HEK293 (cell line): Measurements from ENCODE around the gene CCDC57.

ENCODE experiments used
- CTCF ChIA-PET: fragments of 350-600 bp; formaldehyde crosslinking; extraction: SDS; loops from one replicate; lab custom pipeline; 2021; ENCODE audit warnings: antibody characterized with exemption; lab: Yijun Ruan, JAX
- POLR2A ChIA-PET: fragments of 300-600 bp; formaldehyde crosslinking; extraction: SDS; loops from one replicate; lab custom pipeline; 2020; ENCODE audit warnings: antibody characterized with exemption, inconsistent platforms; lab: Yijun Ruan, JAX
- H3K27ac ChIP-seq: fragments of 200-500 bp; sonication (Bioruptor generic); 2 replicates; pipeline ENCODE4 v1.5.1; 2014; ENCODE audit warnings: low read depth, low read length, control low read depth, inconsistent platforms; ENCODE audit errors: extremely low read depth
- H3K36me3 ChIP-seq, 2 experiments: fragments of 200-500 bp in 1 of 2; sonication (Bioruptor generic) in 1 of 2; 1 replicate in 1 of 2; 2 replicates in 1 of 2; pipeline ENCODE4 v1.5.1; 2014 to 2017; ENCODE audit warnings: inconsistent platforms in 2 of 2, low read length in 2 of 2; ENCODE audit not compliant: control insufficient read depth in 2 of 2, insufficient read depth in 1 of 2
- H3K4me1 ChIP-seq: fragments of 200-500 bp; sonication (Bioruptor generic); 2 replicates; pipeline ENCODE4 v1.5.1; 2014; ENCODE audit warnings: mild to moderate bottlenecking, low read length, inconsistent platforms; ENCODE audit not compliant: control insufficient read depth, insufficient read depth
- H3K4me3 ChIP-seq: 2 replicates; pipeline ENCODE4 v1.5.1; 2011; ENCODE audit warnings: low read depth, mild to moderate bottlenecking, control low read depth, low read length, moderate library complexity
- H3K9me3 ChIP-seq: fragments of 200-500 bp; sonication (Bioruptor generic); 2 replicates; pipeline ENCODE4 v1.5.1; 2014; ENCODE audit warnings: low read depth, low read length, inconsistent platforms; ENCODE audit not compliant: control insufficient read depth, insufficient read depth
- EGR2 ChIP-seq: fragments of 450-650 bp; formaldehyde crosslinking; IDR thresholded peaks from 2 replicates; pipeline ENCODE4 v1.5.1; 2016; ENCODE audit warnings: low read depth, missing biosample characterization, missing genetic modification characterization
- OSR2 ChIP-seq: fragments of 450-650 bp; formaldehyde crosslinking; IDR thresholded peaks from 2 replicates; pipeline ENCODE4 v1.5.1; 2016; ENCODE audit warnings: missing biosample characterization, missing genetic modification characterization
- ZBTB20 ChIP-seq: fragments of 450-650 bp; formaldehyde crosslinking; IDR thresholded peaks from 2 replicates; pipeline ENCODE4 v1.5.1; 2016; ENCODE audit warnings: missing biosample characterization, missing genetic modification characterization
- ZIC2 ChIP-seq: fragments of 450-650 bp; formaldehyde crosslinking; IDR thresholded peaks from 2 replicates; pipeline ENCODE4 v1.5.1; 2016; ENCODE audit warnings: missing biosample characterization, missing genetic modification characterization
- ZNF16 ChIP-seq: fragments of 450-650 bp; formaldehyde crosslinking; IDR thresholded peaks from 2 replicates; pipeline ENCODE4 v1.5.1; 2016; ENCODE audit warnings: low read depth, missing biosample characterization, missing genetic modification characterization
- ZNF221 ChIP-seq: fragments of 450-650 bp; formaldehyde crosslinking; IDR thresholded peaks from 2 replicates; pipeline ENCODE4 v1.5.1; 2017; ENCODE audit warnings: missing biosample characterization, missing genetic modification characterization, borderline replicate concordance
- ZNF335 ChIP-seq: fragments of 450-650 bp; formaldehyde crosslinking; conservative IDR thresholded peaks from 2 replicates; pipeline ENCODE4 v1.5.1; 2016; ENCODE audit warnings: missing biosample characterization, missing genetic modification characterization
- ZNF398 ChIP-seq: fragments of 450-650 bp; formaldehyde crosslinking; IDR thresholded peaks from 2 replicates; pipeline ENCODE4 v1.5.1; 2017; ENCODE audit warnings: missing biosample characterization, missing genetic modification characterization
- ZNF433 ChIP-seq: fragments of 450-650 bp; formaldehyde crosslinking; IDR thresholded peaks from 2 replicates; pipeline ENCODE4 v1.5.1; 2016; ENCODE audit warnings: missing biosample characterization, missing genetic modification characterization, low read depth
- ZNF510 ChIP-seq: fragments of 450-650 bp; formaldehyde crosslinking; IDR thresholded peaks from 2 replicates; pipeline ENCODE4 v1.5.1; 2018; ENCODE audit warnings: mild to moderate bottlenecking, missing genetic modification characterization, missing biosample characterization; ENCODE audit not compliant: insufficient replicate concordance
- ZNF513 ChIP-seq: fragments of 450-650 bp; IDR thresholded peaks from 2 replicates; pipeline ENCODE4 v1.5.1; 2018; ENCODE audit warnings: missing biosample characterization, missing genetic modification characterization
- ZNF623 ChIP-seq: fragments of 450-650 bp; formaldehyde crosslinking; IDR thresholded peaks from 2 replicates; pipeline ENCODE4 v1.5.1; 2016; ENCODE audit warnings: missing biosample characterization, missing genetic modification characterization
- ZNF629 ChIP-seq: fragments of 450-650 bp; formaldehyde crosslinking; IDR thresholded peaks from 2 replicates; pipeline ENCODE4 v1.5.1; 2017; ENCODE audit warnings: missing biosample characterization, missing genetic modification characterization
- TF ChIP-seq, protein P1 (sequence below): fragments of 450-650 bp; formaldehyde crosslinking; IDR thresholded peaks from 2 replicates; pipeline ENCODE4 v1.5.1; 2017; ENCODE audit warnings: missing biosample characterization, missing genetic modification characterization
- TF ChIP-seq, protein P2 (sequence below): fragments of 450-650 bp; formaldehyde crosslinking; optimal IDR thresholded peaks from 2 replicates; pipeline ENCODE3; 2016; ENCODE audit warnings: missing biosample characterization, mild to moderate bottlenecking, missing genetic modification characterization
- TF ChIP-seq, protein P3 (sequence below): fragments of 450-650 bp; formaldehyde crosslinking; IDR thresholded peaks from 2 replicates; pipeline ENCODE4 v1.5.1; 2016; ENCODE audit warnings: missing biosample characterization, missing genetic modification characterization

The CCDC57 gene

DNA sequence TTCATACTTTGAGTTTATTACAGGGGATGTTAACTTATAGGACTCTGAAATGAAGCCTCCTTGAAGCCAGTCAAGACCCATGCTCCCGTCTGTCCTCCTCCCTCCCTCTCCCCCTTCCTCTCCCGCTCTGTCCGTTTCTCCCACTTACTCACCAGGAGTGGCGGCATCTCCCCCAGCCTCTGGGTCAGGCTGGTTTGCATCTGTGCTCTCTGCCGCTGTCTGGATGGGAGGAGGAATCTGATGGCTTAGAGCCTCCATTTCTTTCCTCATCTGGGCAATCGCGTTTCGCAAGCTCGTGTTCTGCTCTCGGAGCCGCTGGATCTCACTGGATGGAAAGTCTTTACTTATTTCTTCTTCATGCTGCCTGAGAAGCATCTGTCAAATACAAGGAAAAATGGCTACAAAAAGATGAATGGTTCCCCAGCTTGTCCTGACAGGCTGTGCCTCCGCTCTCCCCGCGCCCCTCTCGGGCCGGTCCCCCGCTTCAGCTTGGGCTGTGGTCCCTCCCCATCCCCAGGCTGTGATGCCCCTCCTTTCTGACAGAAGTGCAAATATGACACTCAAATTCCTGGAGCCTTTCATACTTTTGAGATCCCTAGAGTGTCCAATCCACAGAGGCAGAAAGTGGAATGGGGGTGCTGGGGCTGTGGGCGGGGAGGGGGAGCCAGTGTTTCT, 40.0 kb downstream of the CCDC57 start (continued):
- no peak for TF ChIP-seq ZNF510
- no peak for TF ChIP-seq ZNF16 (tag by site-specific recombination)
- TF ChIP-seq, protein P1, sequence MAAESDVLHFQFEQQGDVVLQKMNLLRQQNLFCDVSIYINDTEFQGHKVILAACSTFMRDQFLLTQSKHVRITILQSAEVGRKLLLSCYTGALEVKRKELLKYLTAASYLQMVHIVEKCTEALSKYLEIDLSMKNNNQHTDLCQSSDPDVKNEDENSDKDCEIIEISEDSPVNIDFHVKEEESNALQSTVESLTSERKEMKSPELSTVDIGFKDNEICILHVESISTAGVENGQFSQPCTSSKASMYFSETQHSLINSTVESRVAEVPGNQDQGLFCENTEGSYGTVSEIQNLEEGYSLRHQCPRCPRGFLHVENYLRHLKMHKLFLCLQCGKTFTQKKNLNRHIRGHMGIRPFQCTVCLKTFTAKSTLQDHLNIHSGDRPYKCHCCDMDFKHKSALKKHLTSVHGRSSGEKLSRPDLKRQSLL (tag by site-specific recombination) = no peak
- TF ChIP-seq EGR2 (tag by site-specific recombination) = no peak
- no peak for TF ChIP-seq ZBTB20 (tag by site-specific recombination)
- no peak for TF ChIP-seq ZNF433 (tag by site-specific recombination)
- TF ChIP-seq, protein P2, sequence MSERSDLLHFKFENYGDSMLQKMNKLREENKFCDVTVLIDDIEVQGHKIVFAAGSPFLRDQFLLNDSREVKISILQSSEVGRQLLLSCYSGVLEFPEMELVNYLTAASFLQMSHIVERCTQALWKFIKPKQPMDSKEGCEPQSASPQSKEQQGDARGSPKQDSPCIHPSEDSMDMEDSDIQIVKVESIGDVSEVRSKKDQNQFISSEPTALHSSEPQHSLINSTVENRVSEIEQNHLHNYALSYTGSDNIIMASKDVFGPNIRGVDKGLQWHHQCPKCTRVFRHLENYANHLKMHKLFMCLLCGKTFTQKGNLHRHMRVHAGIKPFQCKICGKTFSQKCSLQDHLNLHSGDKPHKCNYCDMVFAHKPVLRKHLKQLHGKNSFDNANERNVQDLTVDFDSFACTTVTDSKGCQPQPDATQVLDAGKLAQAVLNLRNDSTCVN (tag by site-specific recombination) = no peak

- Histone ChIP-seq H3K9me3 (no peaks in the 10 kb centered on the region), H3K4me1 (no peaks in the 10 kb centered on the region), H3K4me3 (no peak overlapping the region), H3K27ac (no peak overlapping the region), H3K36me3 (peaks cover 38 to 85% of the 10 kb centered on the region in 2 experiments)
- ChIA-PET POLR2A (no interaction called here), CTCF (no interaction called here)
- TF ChIP-seq ZNF221 (tag by site-specific recombination) (no peak), ZNF398 (tag by site-specific recombination) (no peak), ZNF629 (no peak), ZNF433 (tag by site-specific recombination) (no peak), ZNF623 (tag by site-specific recombination) (no peak), ZNF513 (tag by site-specific recombination) (no peak), OSR2 (tag by site-specific recombination) (no peak), ZNF335 (tag by site-specific recombination) (no peak), ZIC2 (no peak)
- TF ChIP-seq, protein P3, sequence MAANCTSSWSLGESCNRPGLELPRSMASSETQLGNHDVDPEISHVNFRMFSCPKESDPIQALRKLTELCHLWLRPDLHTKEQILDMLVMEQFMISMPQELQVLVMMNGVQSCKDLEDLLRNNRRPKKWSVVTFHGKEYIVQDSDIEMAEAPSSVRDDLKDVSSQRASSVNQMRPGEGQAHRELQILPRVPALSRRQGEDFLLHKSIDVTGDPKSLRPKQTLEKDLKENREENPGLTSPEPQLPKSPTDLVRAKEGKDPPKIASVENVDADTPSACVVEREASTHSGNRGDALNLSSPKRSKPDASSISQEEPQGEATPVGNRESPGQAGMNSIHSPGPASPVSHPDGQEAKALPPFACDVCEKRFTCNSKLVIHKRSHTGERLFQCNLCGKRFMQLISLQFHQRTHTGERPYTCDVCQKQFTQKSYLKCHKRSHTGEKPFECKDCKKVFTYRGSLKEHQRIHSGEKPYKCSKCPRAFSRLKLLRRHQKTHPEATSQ (tag by site-specific recombination) = no peak
Measured at GRCh38 chr17:82171750-82172375, 40.8 kb downstream of the CCDC57 start.
